MM.1S (cell line): ENCODE results near the gene IQGAP1.

ENCODE experiments used
- CTCF ChIP-seq: fragments of 300-600 bp; sonication (generic); IDR thresholded peaks from 2 replicates; pipeline ENCODE4 v1.5.1; 2016; ENCODE audit warnings: antibody characterized with exemption, low read length, mixed read lengths
- EZH2 ChIP-seq: fragments of 300-600 bp; sonication (generic); optimal IDR thresholded peaks from 2 replicates; pipeline ENCODE3; 2017; ENCODE audit warnings: low read depth, mild to moderate bottlenecking, antibody characterized with exemption, low read length, mixed read lengths
- EZH2phosphoT487 ChIP-seq: fragments of 300-600 bp; sonication (generic); IDR thresholded peaks from 2 replicates; pipeline ENCODE4 v1.6.1; 2018; ENCODE audit warnings: antibody characterized with exemption, low read length

- no peak for TF ChIP-seq CTCF
- no peak for TF ChIP-seq EZH2
- no peak for TF ChIP-seq EZH2phosphoT487
These were observed 54.4 kb downstream of the IQGAP1 start for GRCh38 chr15:90442423-90442822.
